NCI-H2196 (cell line): ENCODE results near the gene ZFYVE26.

Experiments
- DNase-seq: peaks from one replicate; lab custom pipeline; 2025; ENCODE audit not compliant: unreplicated experiment; lab: John Stamatoyannopoulos, UW

Gene ZFYVE26

GRCh38 chr14:67817750-67818438 is 1.5 kb upstream of the ZFYVE26 start:
- DNase-seq = peak; percentile 13

GRCh38 chr14:67815573-67816225 is 691 bp downstream of the ZFYVE26 start:
- DNase-seq = no peak

- DNase-seq = no peak
These were observed 1.6 kb downstream of the ZFYVE26 start for GRCh38 chr14:67814821-67815220.

GRCh38 chr14:67806246-67806645 is 10.1 kb downstream of the ZFYVE26 start:
- DNase-seq = no peak

GRCh38 chr14:67800743-67801142 is 15.6 kb downstream of the ZFYVE26 start:
- DNase-seq = no peak

GRCh38 chr14:67798731-67799130 is 17.7 kb downstream of the ZFYVE26 start:
- no peak for DNase-seq

GRCh38 chr14:67787673-67788072 is 28.7 kb downstream of the ZFYVE26 start:
- DNase-seq = no peak

GRCh38 chr14:67785270-67786109 is 30.9 kb downstream of the ZFYVE26 start:
- DNase-seq = no peak

- DNase-seq = no peak
These were observed 32.1 kb downstream of the ZFYVE26 start for GRCh38 chr14:67784244-67784823.

GRCh38 chr14:67782090-67782489 is 34.3 kb downstream of the ZFYVE26 start:
- DNase-seq = no peak

- no peak for DNase-seq
These were observed 37.6 kb downstream of the ZFYVE26 start for GRCh38 chr14:67778792-67779191.

- no peak for DNase-seq
These were observed 39.6 kb downstream of the ZFYVE26 start for GRCh38 chr14:67776653-67777322.

- DNase-seq = no peak
These were observed 42.5 kb downstream of the ZFYVE26 start for GRCh38 chr14:67773844-67774377.

- no peak for DNase-seq
These were observed 48.2 kb downstream of the ZFYVE26 start for GRCh38 chr14:67768219-67768618.

- no peak for DNase-seq
These were observed 50.2 kb downstream of the ZFYVE26 start for GRCh38 chr14:67766035-67766680.

- DNase-seq = no peak
These were observed 51.1 kb downstream of the ZFYVE26 start for GRCh38 chr14:67765192-67765834.

- DNase-seq = no peak
These were observed 51.9 kb downstream of the ZFYVE26 start for GRCh38 chr14:67764496-67764895.

GRCh38 chr14:67763158-67763822 is 53.1 kb downstream of the ZFYVE26 start:
- no peak for DNase-seq

GRCh38 chr14:67762051-67762450 is 54.3 kb downstream of the ZFYVE26 start:
- DNase-seq = no peak
